HepG2 (cell line): ENCODE results near the gene KRT7.
"Not testable (repeated sequence)": the region's sequence is repeated elsewhere in the genome, so short reads cannot be mapped to it uniquely, and the experiment has no call there.

Source experiments
- BHLHE40 ChIP-seq: IDR thresholded peaks from 2 replicates; pipeline ENCODE4 v1.6.1; 2011; ENCODE audit warnings: low read length, improper control_type of control experiment
- CHD4 ChIP-seq: fragments of 200-600 bp; sonication (generic); IDR thresholded peaks from 2 replicates; pipeline ENCODE4 v1.7.0; 2017; ENCODE audit warnings: mild to moderate bottlenecking, low read length, borderline replicate concordance
- EZH2 ChIP-seq: conservative IDR thresholded peaks from 2 replicates; pipeline ENCODE4 v1.6.1; 2012; ENCODE audit warnings: mild to moderate bottlenecking, low read depth, low read length, moderate library complexity
- KLF9 ChIP-seq: IDR thresholded peaks from 2 replicates; pipeline ENCODE4 v1.6.1; 2016; ENCODE audit warnings: low read depth
- MAZ ChIP-seq, 2 experiments: sonication (generic) in 1 of 2; formaldehyde crosslinking in 1 of 2; IDR thresholded peaks; 2 replicates each; pipeline versions ENCODE4 v1.5.0 to v1.6.1; 2012 to 2020; ENCODE audit warnings: low read depth in 2 of 2, mild to moderate bottlenecking in 2 of 2, borderline replicate concordance in 1 of 2, improper control_type of control experiment in 1 of 2, low read length in 1 of 2, missing genetic modification reagents in 1 of 2, moderate library complexity in 1 of 2
- NFIC ChIP-seq: IDR thresholded peaks from 2 replicates; pipeline ENCODE4 v1.6.1; 2012; ENCODE audit warnings: mild to moderate bottlenecking, low read length, inconsistent platforms
- NR2C2 ChIP-seq: sonication (generic); formaldehyde crosslinking; IDR thresholded peaks from 2 replicates; pipeline ENCODE4 v1.4.0; 2020; ENCODE audit warnings: missing genetic modification reagents, mild to moderate bottlenecking, moderate library complexity, borderline replicate concordance
- PAF1 ChIP-seq: IDR thresholded peaks from 2 replicates; pipeline ENCODE4 v1.6.1; 2016; ENCODE audit warnings: missing genetic modification reagents, missing compliant biosample characterization
- PCBP1 ChIP-seq: fragments of 200-400 bp; formaldehyde crosslinking; IDR thresholded peaks from 2 replicates; pipeline ENCODE4 v1.6.1; 2017; ENCODE audit warnings: mild to moderate bottlenecking, low read depth, low read length, borderline replicate concordance
- THAP11 ChIP-seq: IDR thresholded peaks from 2 replicates; pipeline ENCODE4 v1.6.1; 2016; ENCODE audit warnings: missing biosample characterization, missing genetic modification reagents
- ZBTB8A ChIP-seq: sonication (generic); formaldehyde crosslinking; IDR thresholded peaks from 2 replicates; pipeline ENCODE4 v1.4.0; 2020; ENCODE audit warnings: mild to moderate bottlenecking, low read depth, missing genetic modification reagents, borderline replicate concordance
- ZNF225 ChIP-seq: sonication (generic); formaldehyde crosslinking; IDR thresholded peaks from 2 replicates; pipeline ENCODE4 v1.4.0; 2020; ENCODE audit warnings: mild to moderate bottlenecking, missing genetic modification reagents
- TF ChIP-seq, protein P1 (sequence below): sonication (generic); formaldehyde crosslinking; IDR thresholded peaks from 2 replicates; pipeline ENCODE4 v1.5.0; 2020; ENCODE audit warnings: mild to moderate bottlenecking, missing genetic modification reagents, moderate library complexity

DNA sequence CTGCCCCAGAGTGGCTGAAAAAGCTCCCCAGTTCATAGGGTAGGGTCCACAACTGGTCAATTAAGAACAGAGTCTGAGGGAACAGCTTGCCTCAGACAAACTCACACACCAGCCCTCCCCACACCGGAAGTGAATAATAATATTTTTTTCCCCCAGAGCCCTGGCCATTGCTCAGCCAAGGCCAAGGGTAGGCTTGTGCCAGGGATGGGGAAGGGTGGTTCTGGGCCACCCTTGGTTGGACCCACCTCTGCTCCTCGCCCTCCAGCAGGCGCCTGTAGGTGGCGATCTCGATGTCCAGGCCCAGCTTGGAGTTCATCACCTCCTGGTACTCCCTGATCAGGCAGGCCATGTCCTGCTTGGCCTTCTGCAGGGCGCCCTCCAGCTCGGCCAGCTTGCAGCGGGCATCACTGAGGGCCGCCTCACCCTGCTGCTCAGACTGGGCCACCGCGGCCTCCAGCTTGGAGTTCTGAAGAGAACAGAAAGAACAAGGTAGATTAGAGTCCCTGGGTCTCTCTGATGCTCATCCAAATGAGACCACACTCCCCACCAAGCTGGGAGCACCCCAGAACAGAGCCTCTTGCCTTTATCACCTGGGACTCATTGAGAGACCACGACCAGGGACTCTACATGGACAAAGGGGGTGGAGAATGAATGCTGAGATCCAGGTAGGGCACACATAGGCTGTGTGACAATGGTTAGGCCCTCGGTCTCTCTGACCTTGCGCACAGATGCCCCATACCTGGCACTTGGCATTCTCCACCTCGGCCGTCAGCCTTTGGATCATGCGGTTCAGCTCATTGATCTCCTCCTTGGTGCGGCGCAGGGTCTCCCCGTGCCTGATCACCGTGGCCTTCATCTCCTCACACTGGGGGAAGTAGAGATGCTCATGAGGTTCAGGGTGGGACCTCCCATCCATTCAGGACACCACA, 54.1 kb downstream of the KRT7 start:
- not testable (repeated sequence) for TF ChIP-seq CHD4; ZBTB8A (CRISPR knock-in tag); MAZ (IDR thresholded peaks at IDR 0.05; ENCODE audit: borderline replicate concordance, low read depth, low read length); MAZ (CRISPR knock-in tag; IDR thresholded peaks at IDR 0.05; ENCODE audit: low read depth); EZH2; NFIC; BHLHE40; THAP11 (CRISPR knock-in tag); NR2C2 (CRISPR knock-in tag); ZNF225; PCBP1; PAF1 (CRISPR knock-in tag); KLF9 (CRISPR knock-in tag)
- TF ChIP-seq, protein P1, sequence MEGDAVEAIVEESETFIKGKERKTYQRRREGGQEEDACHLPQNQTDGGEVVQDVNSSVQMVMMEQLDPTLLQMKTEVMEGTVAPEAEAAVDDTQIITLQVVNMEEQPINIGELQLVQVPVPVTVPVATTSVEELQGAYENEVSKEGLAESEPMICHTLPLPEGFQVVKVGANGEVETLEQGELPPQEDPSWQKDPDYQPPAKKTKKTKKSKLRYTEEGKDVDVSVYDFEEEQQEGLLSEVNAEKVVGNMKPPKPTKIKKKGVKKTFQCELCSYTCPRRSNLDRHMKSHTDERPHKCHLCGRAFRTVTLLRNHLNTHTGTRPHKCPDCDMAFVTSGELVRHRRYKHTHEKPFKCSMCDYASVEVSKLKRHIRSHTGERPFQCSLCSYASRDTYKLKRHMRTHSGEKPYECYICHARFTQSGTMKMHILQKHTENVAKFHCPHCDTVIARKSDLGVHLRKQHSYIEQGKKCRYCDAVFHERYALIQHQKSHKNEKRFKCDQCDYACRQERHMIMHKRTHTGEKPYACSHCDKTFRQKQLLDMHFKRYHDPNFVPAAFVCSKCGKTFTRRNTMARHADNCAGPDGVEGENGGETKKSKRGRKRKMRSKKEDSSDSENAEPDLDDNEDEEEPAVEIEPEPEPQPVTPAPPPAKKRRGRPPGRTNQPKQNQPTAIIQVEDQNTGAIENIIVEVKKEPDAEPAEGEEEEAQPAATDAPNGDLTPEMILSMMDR (CRISPR knock-in tag): not testable (repeated sequence)
